MCF 10A (cell line): ENCODE measurements around the gene JAG2. TPM values are rescaled to one million over a fixed set of nuclear protein-coding genes. Genes with fewer than 3 reads are reported as not detected.

Experiments
- BruUV-seq: library from RNA; stranded (reverse); fragments of 400-500 nt; replicated peaks from 2 replicates; lab custom pipeline; 2021; lab: Mats Ljungman, UMichigan
- CTCF ChIA-PET: fragments of 300-600 bp; sonication (Branson Sonifier 250); formaldehyde crosslinking; extraction: SDS; loops from one replicate; lab custom pipeline; 2021; ENCODE audit warnings: antibody characterized with exemption, inconsistent platforms; lab: Yijun Ruan, JAX
- POLR2A ChIA-PET: fragments of 300-600, 350-650 bp; sonication (Branson Sonifier 250); formaldehyde crosslinking; extraction: SDS; loops from one replicate; lab custom pipeline; 2020; ENCODE audit warnings: antibody characterized with exemption, inconsistent platforms; lab: Yijun Ruan, JAX
- DNase-seq: peaks from one replicate; pipeline ENCODE4 v3.0.0-alpha.2; 2018; ENCODE audit not compliant: unreplicated experiment
- H3K27ac Mint-ChIP-seq: one replicate; pipeline ENCODE4 v1.8.0; 2022; ENCODE audit warnings: mild to moderate bottlenecking, low read depth, mixed read lengths; ENCODE audit not compliant: unreplicated experiment
- H3K27me3 Mint-ChIP-seq: one replicate; pipeline ENCODE4 v1.8.0; 2022; ENCODE audit warnings: mixed read lengths; ENCODE audit not compliant: insufficient read depth, unreplicated experiment
- H3K36me3 Mint-ChIP-seq: one replicate; pipeline ENCODE4 v1.8.0; 2022; ENCODE audit warnings: mild to moderate bottlenecking, moderate library complexity, mixed read lengths; ENCODE audit not compliant: insufficient read depth, unreplicated experiment
- H3K4me1 Mint-ChIP-seq: one replicate; pipeline ENCODE4 v1.8.0; 2022; ENCODE audit warnings: mixed read lengths; ENCODE audit not compliant: insufficient read depth, unreplicated experiment
- H3K4me3 Mint-ChIP-seq: one replicate; pipeline ENCODE4 v1.8.0; 2022; ENCODE audit warnings: mild to moderate bottlenecking, moderate library complexity, mixed read lengths; ENCODE audit not compliant: unreplicated experiment
- H3K9me3 Mint-ChIP-seq: one replicate; pipeline ENCODE4 v1.8.0; 2022; ENCODE audit warnings: mixed read lengths; ENCODE audit not compliant: unreplicated experiment
- intact Hi-C: fragments of 100-400 bp; cut with micrococcal nuclease; formaldehyde crosslinking; loops from 2 replicates; pipeline ENCODE4 v1.14.1; 2022
- total RNA-seq: library from RNA; stranded (reverse); gene quantifications from 2 replicates; pipeline ENCODE4 v1.2.3, GENCODE V29; 2022
- TF ChIP-seq, protein P1 (sequence below): fragments of 200-600 bp; IDR thresholded peaks from one replicate; pipeline ENCODE4 v1.8.0; 2022; ENCODE audit warnings: antibody characterized with exemption, mild to moderate bottlenecking; ENCODE audit not compliant: unreplicated experiment

Gene JAG2
- total RNA-seq, 1 experiment from 2014 or later = 33.5 TPM

DNA sequence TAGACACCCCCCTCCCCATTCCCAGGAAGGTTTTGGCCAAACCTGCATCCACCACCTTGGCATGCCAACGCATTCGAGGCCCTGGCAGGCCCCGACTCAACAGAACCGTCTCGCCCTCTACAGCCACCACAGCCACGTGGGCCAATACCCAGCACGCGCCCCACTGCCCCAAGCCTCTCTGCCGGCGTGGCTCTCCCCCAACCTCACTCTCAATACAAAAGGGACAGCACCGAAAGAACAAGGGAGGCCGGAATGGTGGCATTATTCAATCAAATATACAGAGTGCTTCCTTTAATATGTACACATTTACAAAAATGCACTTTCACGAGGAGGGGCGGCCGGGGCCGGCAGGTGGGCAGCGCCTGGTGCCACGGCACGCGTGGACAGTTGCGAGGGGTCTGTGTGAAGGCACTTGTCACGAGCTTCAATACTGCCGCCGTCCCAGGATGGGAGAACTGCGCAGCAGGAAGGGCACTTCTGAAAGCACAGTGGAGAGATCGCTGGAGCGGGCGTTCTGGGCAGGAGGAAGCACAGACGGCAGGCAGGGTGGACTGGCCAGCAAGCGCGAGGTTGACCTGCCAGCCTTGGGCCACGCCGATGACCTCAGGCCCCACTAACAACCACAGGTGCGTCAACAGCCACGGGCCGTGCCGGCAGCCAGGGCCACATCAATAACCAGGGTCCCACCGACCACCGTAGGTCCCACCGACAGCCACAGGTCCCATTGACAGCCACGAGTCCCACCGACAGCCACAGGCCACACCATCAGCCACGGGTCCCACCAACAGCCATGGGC lies 26.9 kb downstream of the JAG2 start:
- H3K27me3 Mint-ChIP-seq = no peaks in the 10 kb centered on the region
- TF ChIP-seq, protein P1, sequence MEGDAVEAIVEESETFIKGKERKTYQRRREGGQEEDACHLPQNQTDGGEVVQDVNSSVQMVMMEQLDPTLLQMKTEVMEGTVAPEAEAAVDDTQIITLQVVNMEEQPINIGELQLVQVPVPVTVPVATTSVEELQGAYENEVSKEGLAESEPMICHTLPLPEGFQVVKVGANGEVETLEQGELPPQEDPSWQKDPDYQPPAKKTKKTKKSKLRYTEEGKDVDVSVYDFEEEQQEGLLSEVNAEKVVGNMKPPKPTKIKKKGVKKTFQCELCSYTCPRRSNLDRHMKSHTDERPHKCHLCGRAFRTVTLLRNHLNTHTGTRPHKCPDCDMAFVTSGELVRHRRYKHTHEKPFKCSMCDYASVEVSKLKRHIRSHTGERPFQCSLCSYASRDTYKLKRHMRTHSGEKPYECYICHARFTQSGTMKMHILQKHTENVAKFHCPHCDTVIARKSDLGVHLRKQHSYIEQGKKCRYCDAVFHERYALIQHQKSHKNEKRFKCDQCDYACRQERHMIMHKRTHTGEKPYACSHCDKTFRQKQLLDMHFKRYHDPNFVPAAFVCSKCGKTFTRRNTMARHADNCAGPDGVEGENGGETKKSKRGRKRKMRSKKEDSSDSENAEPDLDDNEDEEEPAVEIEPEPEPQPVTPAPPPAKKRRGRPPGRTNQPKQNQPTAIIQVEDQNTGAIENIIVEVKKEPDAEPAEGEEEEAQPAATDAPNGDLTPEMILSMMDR = no peak
- no peaks in the 10 kb centered on the region for H3K4me1 Mint-ChIP-seq
- CTCF ChIA-PET = no interaction called here
- no peak overlapping the region for H3K4me3 Mint-ChIP-seq
- H3K27ac Mint-ChIP-seq = no peak overlapping the region
- intact Hi-C loops = no loop called here
- peaks cover 23% of the 10 kb centered on the region for H3K36me3 Mint-ChIP-seq
- POLR2A ChIA-PET = interaction anchor here (1.3 kb wide), 1 partner anchor 44 kb away, joined by 4 read pairs; no protein-coding TSS in a partner anchor
- no peak for DNase-seq
- H3K9me3 Mint-ChIP-seq = peaks cover 8% of the 10 kb centered on the region
- BruUV-seq = TSS peak; percentile 39

GRCh38 chr14:105141026-105141425 lies 27.6 kb downstream of the JAG2 start:
- CTCF ChIA-PET = interaction anchor here (0.6 kb wide), 1 partner anchor 67 kb away, joined by 3 read pairs; no protein-coding TSS in a partner anchor
- POLR2A ChIA-PET = interaction anchor here (1.3 kb wide), 1 partner anchor 43 kb away, joined by 4 read pairs; no protein-coding TSS in a partner anchor
- intact Hi-C loops = no loop called here
- H3K4me1 Mint-ChIP-seq = no peaks in the 10 kb centered on the region
- TF ChIP-seq, protein P1 = no peak
- no peak overlapping the region for H3K4me3 Mint-ChIP-seq
- peaks cover 22% of the 10 kb centered on the region for H3K36me3 Mint-ChIP-seq
- peaks cover 8% of the 10 kb centered on the region for H3K9me3 Mint-ChIP-seq
- H3K27ac Mint-ChIP-seq = no peak overlapping the region
- DNase-seq = no peak
- H3K27me3 Mint-ChIP-seq = no peaks in the 10 kb centered on the region
- BruUV-seq = no TSS peak

DNA sequence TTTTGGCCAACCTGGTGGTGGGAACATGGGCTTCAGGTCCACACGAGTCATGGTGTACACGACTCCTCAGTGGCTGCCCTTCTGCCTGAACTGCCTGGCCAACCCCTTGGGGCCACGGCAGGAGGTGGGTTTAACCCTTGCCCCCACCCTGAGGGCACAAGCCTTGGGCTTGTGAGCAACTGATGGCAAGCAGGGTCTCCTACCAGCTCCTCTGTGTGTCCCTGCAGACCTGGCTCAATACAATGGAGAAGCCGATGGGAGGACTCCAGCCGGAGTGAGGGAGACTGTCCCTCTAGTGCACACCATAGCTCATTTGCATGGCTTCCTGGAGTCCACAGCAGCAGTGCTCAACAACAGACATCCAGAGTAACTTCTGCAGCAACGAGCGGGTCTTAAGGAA lies 28.0 kb downstream of the JAG2 start:
- BruUV-seq = no TSS peak
- H3K27me3 Mint-ChIP-seq = no peaks in the 10 kb centered on the region
- DNase-seq = no peak
- ChIA-PET POLR2A (interaction anchor here (1.3 kb wide), 1 partner anchor 43 kb away, joined by 4 read pairs; no protein-coding TSS in a partner anchor), CTCF (interaction anchor here (0.6 to 0.9 kb wide), 2 partner anchors 54 to 68 kb away, joined by 3 read pairs; no protein-coding TSS in a partner anchor)
- no peak overlapping the region for H3K4me3 Mint-ChIP-seq
- no peaks in the 10 kb centered on the region for H3K4me1 Mint-ChIP-seq
- intact Hi-C loops = no loop called here
- no peak overlapping the region for H3K27ac Mint-ChIP-seq
- H3K36me3 Mint-ChIP-seq = peaks cover 22% of the 10 kb centered on the region
- TF ChIP-seq, protein P1 = no peak
- peaks cover 8% of the 10 kb centered on the region for H3K9me3 Mint-ChIP-seq

DNA sequence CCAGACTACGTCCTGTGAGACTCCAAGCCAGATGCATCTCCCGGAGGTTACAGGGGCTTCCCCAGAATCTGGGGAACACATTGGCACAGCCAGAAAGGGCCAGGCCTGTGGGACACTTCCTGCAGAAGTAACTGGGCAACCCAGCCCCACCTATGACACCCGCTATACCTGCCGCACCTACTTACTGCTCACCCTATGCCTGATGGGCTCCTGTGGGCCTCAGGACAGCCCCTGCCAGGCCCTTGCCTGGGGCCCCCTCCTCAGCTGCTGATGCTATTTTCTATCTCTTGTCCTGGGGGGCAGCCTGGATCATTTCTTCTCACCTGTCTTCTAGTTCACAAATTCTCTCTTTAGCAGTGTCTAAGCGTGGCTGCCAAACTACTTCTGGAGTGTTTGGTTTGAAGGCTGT lies 28.7 kb downstream of the JAG2 start:
- Mint-ChIP-seq H3K9me3 (peaks cover 8% of the 10 kb centered on the region), H3K27ac (no peak overlapping the region), H3K4me3 (no peak overlapping the region), H3K4me1 (no peaks in the 10 kb centered on the region), H3K36me3 (peaks cover 22% of the 10 kb centered on the region), H3K27me3 (no peaks in the 10 kb centered on the region)
- intact Hi-C loops = no loop called here
- no peak for DNase-seq
- TF ChIP-seq, protein P1 = no peak
- no TSS peak for BruUV-seq
- POLR2A ChIA-PET = no interaction called here
- CTCF ChIA-PET = interaction anchor here (0.5 to 0.9 kb wide), 2 partner anchors 46 to 53 kb away, joined by 3 to 5 read pairs; no protein-coding TSS in a partner anchor
